Activated CD8-positive, alpha-beta T cell treated with anti-CD3 and anti-CD28 coated beads, Interleukin-2, amount 10 ng/mL, durations not matched to agents 7 days and 5 days (primary cell): ENCODE measurements around the gene GPATCH3. TPM values are rescaled to one million over a fixed set of nuclear protein-coding genes. Genes with fewer than 3 reads are reported as not detected.

Experiments used
- ATAC-seq: fragments of 150-1000 bp; cut with Tn5 transposase; one replicate; pipeline ENCODE4 v1.10.0; 2021; ENCODE audit warnings: moderate library complexity
- CTCF ChIA-PET: fragments of 350-600 bp; sonication (Branson Sonifier 250); formaldehyde crosslinking; loops from one replicate; lab custom pipeline; 2021; ENCODE audit warnings: antibody characterized with exemption; lab: Charles Lee
- POLR2A ChIA-PET: fragments of 350-600 bp; sonication (Branson Sonifier 250); formaldehyde crosslinking; loops from one replicate; lab custom pipeline; 2021; ENCODE audit warnings: antibody characterized with exemption; lab: Charles Lee
- DNase-seq: peaks from one replicate; pipeline ENCODE4 v3.0.0-alpha.2; 2020
- H3K27ac Mint-ChIP-seq: one replicate; pipeline ENCODE4 v1.8.0; 2021; ENCODE audit warnings: mild to moderate bottlenecking, mixed read lengths
- H3K27me3 Mint-ChIP-seq: one replicate; pipeline ENCODE4 v1.8.0; 2021; ENCODE audit warnings: low read depth, mixed read lengths
- H3K36me3 Mint-ChIP-seq: one replicate; pipeline ENCODE4 v1.8.0; 2021; ENCODE audit warnings: low read depth, mixed read lengths
- H3K4me1 Mint-ChIP-seq: one replicate; pipeline ENCODE4 v1.8.0; 2021; ENCODE audit warnings: low read depth, mixed read lengths
- H3K4me3 Mint-ChIP-seq: one replicate; pipeline ENCODE4 v1.8.0; 2021; ENCODE audit warnings: mild to moderate bottlenecking, mixed read lengths
- H3K9me3 Mint-ChIP-seq: one replicate; pipeline ENCODE4 v1.8.0; 2022; ENCODE audit warnings: mixed read lengths; ENCODE audit not compliant: insufficient read depth
- total RNA-seq, 2 experiments: library from RNA; stranded (reverse); gene quantifications; one replicate each; pipeline ENCODE4 v1.2.3, GENCODE V29; 2021

GPATCH3 gene
- total RNA-seq, 2 experiments from 2014 or later, result 14.9 to 16.4 TPM

DNA sequence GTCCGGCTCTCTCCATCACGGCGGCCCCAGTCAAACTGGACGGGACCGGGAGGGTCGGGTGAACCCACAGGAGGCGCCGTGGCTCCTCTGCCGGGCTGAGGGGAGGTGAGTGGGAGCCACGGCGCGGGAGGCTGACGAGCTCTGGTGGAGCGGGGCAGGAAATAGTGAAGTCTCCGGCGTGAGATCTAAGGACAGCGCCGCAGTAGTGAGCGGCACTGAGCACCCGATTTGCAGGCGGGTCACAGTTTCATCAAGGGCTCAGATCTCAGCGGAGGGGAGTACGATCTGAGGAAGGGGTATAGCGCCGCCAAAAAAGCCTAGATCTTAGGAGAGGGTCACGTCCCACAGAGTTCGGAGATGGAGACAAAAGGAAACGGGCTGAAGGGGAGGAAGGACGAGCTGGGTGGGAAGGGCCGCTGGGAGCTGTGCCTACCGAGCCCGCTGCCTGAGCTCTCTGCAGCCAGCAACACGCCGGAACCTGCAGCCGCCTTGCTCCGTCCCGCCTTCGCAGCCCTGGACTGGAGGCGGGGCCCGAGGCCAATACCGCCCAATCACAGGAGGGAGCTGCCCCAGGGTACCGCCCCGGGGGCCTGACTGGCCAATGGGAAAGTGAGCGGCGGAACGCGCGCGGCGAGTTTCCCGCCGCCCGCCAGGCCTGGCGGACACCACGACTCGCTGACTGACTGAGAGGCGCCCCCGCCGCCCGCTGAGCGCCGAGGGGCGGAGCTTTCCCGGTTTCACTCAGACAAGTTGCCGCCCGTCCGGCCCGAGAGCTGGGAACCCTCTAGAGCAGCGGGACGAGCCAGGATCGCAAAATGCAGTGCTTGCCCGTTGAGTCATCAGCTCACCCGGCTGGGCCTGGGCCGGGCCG lies 35.4 kb downstream of the GPATCH3 start:
- POLR2A ChIA-PET, result interaction anchor here (0.6 to 2.6 kb wide), 32 partner anchors 8 to 393 kb away, joined by 3 to 37 read pairs (median 6); partner anchors contain the start of genes GPATCH3, GPN2, HMGN2 and NUDC
- ATAC-seq, result peak; percentile 97
- Mint-ChIP-seq H3K4me3 (peak overlapping the region; percentile 94), H3K27me3 (no peaks in the 10 kb centered on the region), H3K27ac (peak overlapping the region; percentile 97), H3K4me1 (peaks cover 40% of the 10 kb centered on the region), H3K9me3 (no peaks in the 10 kb centered on the region), H3K36me3 (no peaks in the 10 kb centered on the region)
- CTCF ChIA-PET, result interaction anchor here (0.6 to 5.6 kb wide), 27 partner anchors 8 to 393 kb away, joined by 3 to 40 read pairs (median 4); partner anchors contain the start of genes GPATCH3, GPN2, HMGN2 and PIGV
- DNase-seq, result peak; percentile 96

DNA sequence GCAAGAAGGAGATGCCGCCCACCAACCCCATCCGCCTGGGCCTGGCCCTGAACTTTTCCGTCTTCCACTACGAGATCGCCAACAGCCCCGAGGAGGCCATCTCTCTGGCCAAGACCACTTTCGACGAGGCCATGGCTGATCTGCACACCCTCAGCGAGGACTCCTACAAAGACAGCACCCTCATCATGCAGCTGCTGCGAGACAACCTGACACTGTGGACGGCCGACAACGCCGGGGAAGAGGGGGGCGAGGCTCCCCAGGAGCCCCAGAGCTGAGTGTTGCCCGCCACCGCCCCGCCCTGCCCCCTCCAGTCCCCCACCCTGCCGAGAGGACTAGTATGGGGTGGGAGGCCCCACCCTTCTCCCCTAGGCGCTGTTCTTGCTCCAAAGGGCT lies 36.6 kb downstream of the GPATCH3 start:
- ATAC-seq (no peak), DNase-seq (no peak)
- Mint-ChIP-seq H3K4me3 (peak overlapping the region; percentile 94), H3K27ac (peak overlapping the region; percentile 97), H3K4me1 (peaks cover 40% of the 10 kb centered on the region), H3K27me3 (no peaks in the 10 kb centered on the region), H3K9me3 (no peaks in the 10 kb centered on the region), H3K36me3 (no peaks in the 10 kb centered on the region)
- CTCF ChIA-PET, result interaction anchor here (0.7 to 5.6 kb wide), 6 partner anchors 9 to 261 kb away, joined by 3 to 40 read pairs (median 12); partner anchors contain the start of gene GPN2
- POLR2A ChIA-PET, result interaction anchor here (0.7 to 2.6 kb wide), 4 partner anchors 26 to 363 kb away, joined by 3 to 29 read pairs (median 11); partner anchors contain the start of gene GPN2

DNA sequence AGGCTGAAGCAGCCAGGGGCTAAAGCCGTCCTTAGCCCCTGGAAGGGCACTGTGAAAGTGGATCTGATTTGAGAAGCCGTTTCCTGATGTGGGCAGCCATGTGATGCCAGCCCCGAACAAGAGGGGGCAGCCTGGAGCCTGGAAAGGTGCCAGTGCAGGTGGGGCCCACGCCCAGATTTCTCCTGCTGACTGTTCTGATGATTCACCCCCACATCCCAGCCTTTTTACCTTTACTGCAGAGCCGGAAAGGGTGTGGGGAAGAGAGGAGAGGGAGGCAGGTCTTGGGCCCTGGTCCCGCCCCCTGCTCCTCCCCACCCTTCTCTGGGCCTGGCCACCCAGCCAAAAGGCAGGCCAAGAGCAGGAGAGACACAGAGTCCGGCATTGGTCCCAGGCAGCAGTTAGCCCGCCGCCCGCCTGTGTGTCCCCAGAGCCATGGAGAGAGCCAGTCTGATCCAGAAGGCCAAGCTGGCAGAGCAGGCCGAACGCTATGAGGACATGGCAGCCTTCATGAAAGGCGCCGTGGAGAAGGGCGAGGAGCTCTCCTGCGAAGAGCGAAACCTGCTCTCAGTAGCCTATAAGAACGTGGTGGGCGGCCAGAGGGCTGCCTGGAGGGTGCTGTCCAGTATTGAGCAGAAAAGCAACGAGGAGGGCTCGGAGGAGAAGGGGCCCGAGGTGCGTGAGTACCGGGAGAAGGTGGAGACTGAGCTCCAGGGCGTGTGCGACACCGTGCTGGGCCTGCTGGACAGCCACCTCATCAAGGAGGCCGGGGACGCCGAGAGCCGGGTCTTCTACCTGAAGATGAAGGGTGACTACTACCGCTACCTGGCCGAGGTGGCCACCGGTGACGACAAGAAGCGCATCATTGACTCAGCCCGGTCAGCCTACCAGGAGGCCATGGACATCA lies 37.2 kb downstream of the GPATCH3 start, which contains the start of gene SFN:
Gene SFN, plus strand, starts transcription at position 369 of the 904 bp plus-strand sequence. Its CDS starts 64 bp downstream, at position 433.
- ATAC-seq, result no peak

DNA sequence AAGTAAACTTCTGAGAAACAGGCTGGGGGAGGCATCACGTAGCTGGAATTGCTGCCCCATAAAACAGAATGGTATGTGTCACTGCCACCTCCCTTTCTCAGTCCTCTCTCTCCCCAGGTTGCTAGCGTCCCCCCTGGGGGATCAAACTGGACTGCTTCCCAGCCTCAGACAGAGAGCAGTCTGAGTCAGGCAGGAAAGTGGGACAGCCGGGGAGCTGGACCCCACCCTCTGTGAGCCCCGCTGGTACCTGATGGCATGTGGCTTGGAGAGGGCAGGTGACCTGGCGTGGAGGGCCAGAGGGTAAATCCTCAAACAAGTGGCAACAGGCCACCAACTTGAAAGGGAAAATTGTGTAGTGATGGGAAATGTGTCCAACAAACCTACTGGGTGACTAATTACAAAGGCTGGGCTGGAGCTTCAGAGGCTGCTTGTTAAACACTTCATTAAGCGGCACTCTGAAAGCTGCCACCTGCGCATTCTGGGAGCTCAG lies 38.3 kb downstream of the GPATCH3 start:
- ATAC-seq (no peak), DNase-seq (no peak)
- Mint-ChIP-seq H3K4me1 (peaks cover 35% of the 10 kb centered on the region), H3K27me3 (no peaks in the 10 kb centered on the region), H3K9me3 (no peaks in the 10 kb centered on the region), H3K27ac (peak overlapping the region; percentile 61), H3K36me3 (peaks cover 2% of the 10 kb centered on the region), H3K4me3 (no peak overlapping the region)
- CTCF ChIA-PET, result interaction anchor here (0.6 to 5.6 kb wide), 3 partner anchors 26 to 260 kb away, joined by 3 to 40 read pairs (median 3); partner anchors contain the start of gene GPN2
- POLR2A ChIA-PET, result interaction anchor here (0.7 to 1.6 kb wide), 2 partner anchors 28 to 74 kb away, joined by 3 to 4 read pairs; partner anchors contain the start of genes GPN2 and PIGV

More for the DNA sequence above, 37.2 kb downstream of the GPATCH3 start, which contains the start of gene SFN:
- H3K36me3 Mint-ChIP-seq, result no peaks in the 10 kb centered on the region
- DNase-seq, result peak; percentile 62
- H3K27me3 Mint-ChIP-seq, result no peaks in the 10 kb centered on the region
- POLR2A ChIA-PET, result interaction anchor here (0.7 to 2.4 kb wide), 3 partner anchors 30 to 362 kb away, joined by 3 to 10 read pairs (median 3); partner anchors contain the start of gene PIGV
- no peaks in the 10 kb centered on the region for H3K9me3 Mint-ChIP-seq
- CTCF ChIA-PET, result interaction anchor here (0.7 to 5.6 kb wide), 4 partner anchors 9 to 30 kb away, joined by 3 to 40 read pairs (median 15); partner anchors contain the start of gene GPN2
- H3K27ac Mint-ChIP-seq, result peak within 1 kb of the TSS; percentile 97
- H3K4me1 Mint-ChIP-seq, result peaks cover 40% of the 10 kb centered on the region
- H3K4me3 Mint-ChIP-seq, result peak within 1 kb of the TSS; percentile 94

DNA sequence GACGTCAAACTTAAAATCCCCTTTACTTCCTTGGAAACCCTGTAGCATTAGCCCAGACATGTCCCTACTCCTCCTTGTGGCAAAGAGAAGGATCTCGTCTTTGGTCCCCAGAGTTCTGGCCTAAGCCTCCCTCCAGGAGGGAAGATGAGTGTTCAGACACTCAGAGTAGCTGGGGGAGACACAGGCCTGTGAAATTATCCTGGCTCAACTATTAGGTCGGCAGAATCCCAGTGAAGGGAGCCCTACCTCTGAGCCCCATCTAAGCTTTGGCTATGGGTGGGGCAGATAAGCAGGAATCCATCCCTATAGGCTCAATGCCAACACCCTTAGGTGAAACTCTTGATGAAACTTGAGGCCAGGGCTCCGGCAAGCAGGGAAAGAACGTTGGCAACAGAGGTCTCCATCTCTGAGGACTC lies 39.0 kb downstream of the GPATCH3 start:
- DNase-seq, result no peak
- H3K4me1 Mint-ChIP-seq, result peaks cover 35% of the 10 kb centered on the region
- H3K9me3 Mint-ChIP-seq, result no peaks in the 10 kb centered on the region
- no peak overlapping the region for H3K27ac Mint-ChIP-seq
- H3K36me3 Mint-ChIP-seq, result peaks cover 5% of the 10 kb centered on the region
- H3K27me3 Mint-ChIP-seq, result no peaks in the 10 kb centered on the region
- ChIA-PET POLR2A (interaction anchor here (1.6 kb wide), 1 partner anchor 29 kb away, joined by 4 read pairs; the partner anchor contains the start of gene GPN2), CTCF (interaction anchor here (5.6 kb wide), 1 partner anchor 27 kb away, joined by 40 read pairs; the partner anchor contains the start of gene GPN2)
- no peak for ATAC-seq
- H3K4me3 Mint-ChIP-seq, result no peak overlapping the region

DNA sequence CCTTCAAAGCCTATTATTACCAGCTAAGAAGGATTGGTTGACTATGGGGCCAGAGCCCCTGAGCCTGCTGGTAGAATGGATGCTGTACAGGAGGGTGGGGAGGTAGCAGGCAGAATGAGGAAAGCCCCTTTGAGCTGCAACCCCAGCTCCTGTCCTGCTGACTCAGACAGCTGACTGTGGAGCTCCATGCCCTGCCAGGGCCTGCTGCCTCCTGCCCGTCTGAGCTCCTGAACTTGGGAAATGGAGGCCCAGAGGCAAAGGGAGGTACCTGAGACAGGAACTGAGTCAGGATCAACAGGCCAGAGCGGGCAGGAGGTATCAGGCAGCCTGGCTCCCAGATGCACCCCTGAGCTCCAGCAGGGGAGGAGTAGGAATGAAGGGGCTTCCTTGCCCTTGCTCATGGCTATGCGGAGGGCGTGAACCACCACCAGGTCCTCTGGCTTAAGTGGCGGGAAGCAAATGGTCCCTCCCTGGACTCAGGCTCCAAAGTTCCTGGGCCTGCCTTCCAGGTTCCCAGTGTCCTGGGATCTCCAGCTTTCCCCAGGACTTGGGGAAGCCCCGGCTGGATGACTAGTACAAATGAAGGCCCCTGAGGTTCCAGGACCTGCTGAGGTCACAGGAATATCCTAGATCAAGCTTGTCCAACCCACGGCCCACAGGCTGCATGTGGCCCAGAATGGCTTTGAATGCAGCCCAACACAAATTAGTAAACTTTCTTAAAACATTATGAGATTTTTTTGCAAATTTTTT lies 41.2 kb downstream of the GPATCH3 start:
- Mint-ChIP-seq H3K36me3 (peaks cover 16% of the 10 kb centered on the region), H3K27ac (no peak overlapping the region), H3K4me3 (no peak overlapping the region), H3K4me1 (peaks cover 23% of the 10 kb centered on the region), H3K27me3 (no peaks in the 10 kb centered on the region), H3K9me3 (no peaks in the 10 kb centered on the region)
- ChIA-PET CTCF (interaction anchor here (0.9 to 1.6 kb wide), 6 partner anchors 29 to 274 kb away, joined by 3 to 4 read pairs (median 3); no protein-coding TSS in a partner anchor), POLR2A (interaction anchor here (0.9 to 1.3 kb wide), 2 partner anchors 13 to 26 kb away, joined by 3 to 4 read pairs; no protein-coding TSS in a partner anchor)
- ATAC-seq (no peak), DNase-seq (no peak)

DNA sequence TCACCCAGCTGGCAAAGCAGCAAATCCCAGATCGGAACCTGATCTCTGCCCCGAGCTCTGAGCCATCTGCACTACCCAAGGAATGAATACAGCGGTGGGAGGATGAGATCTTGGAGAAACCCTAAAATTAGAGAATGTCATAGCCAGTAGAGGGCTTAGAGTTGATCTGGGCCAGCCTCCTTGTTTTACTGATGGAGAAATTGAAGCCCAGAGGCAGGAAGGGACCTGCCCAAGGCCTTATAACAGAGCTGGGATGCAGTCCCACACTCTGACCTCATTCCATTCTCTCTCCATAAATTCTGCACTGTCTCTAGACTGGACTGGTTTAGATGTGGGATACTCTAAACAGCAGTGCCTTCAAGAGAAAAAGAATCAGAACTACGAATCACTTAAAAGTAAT lies 42.1 kb downstream of the GPATCH3 start:
- no peak overlapping the region for H3K27ac Mint-ChIP-seq
- no peak overlapping the region for H3K4me3 Mint-ChIP-seq
- ChIA-PET CTCF (interaction anchor here (0.9 to 1.9 kb wide), 4 partner anchors 29 to 69 kb away, joined by 3 to 7 read pairs (median 4); no protein-coding TSS in a partner anchor), POLR2A (interaction anchor here (0.9 to 1.3 kb wide), 2 partner anchors 14 to 25 kb away, joined by 3 to 4 read pairs; no protein-coding TSS in a partner anchor)
- DNase-seq (no peak), ATAC-seq (no peak)
- H3K9me3 Mint-ChIP-seq, result no peaks in the 10 kb centered on the region
- peaks cover 20% of the 10 kb centered on the region for H3K36me3 Mint-ChIP-seq
- peaks cover 15% of the 10 kb centered on the region for H3K4me1 Mint-ChIP-seq
- H3K27me3 Mint-ChIP-seq, result no peaks in the 10 kb centered on the region

DNA sequence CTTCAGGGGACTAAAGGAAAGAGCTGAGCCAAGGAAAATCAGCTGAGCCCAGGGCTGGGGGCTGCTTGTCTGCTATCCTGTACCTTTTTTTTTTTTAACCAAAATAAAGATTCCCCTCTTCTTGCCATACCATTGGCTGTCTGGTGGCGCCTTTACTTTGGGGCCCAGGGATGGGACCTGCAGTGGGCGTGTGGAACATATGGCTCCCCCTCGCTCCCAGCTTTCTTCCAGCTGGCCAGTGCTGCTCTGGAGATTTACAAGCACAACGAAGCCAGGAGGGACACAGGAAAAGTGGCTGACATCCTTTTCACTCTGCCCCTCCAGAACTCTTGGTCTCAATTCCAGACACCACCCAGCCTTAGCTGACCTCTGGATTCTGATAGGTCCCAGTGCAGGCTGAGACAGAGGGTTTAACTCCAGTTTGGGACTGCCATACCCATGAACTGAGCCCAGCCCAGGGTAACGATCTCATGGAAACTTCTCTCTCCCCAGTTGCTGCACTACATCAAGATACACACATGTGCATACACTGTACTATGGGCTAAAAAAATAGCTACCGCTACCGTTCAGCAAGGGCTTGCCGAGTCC lies 42.7 kb downstream of the GPATCH3 start:
- no peaks in the 10 kb centered on the region for H3K9me3 Mint-ChIP-seq
- POLR2A ChIA-PET, result interaction anchor here (0.8 kb wide), 1 partner anchor 25 kb away, joined by 3 read pairs; no protein-coding TSS in a partner anchor
- DNase-seq, result no peak
- CTCF ChIA-PET, result interaction anchor here (1.9 kb wide), 1 partner anchor 29 kb away, joined by 7 read pairs; no protein-coding TSS in a partner anchor
- H3K27me3 Mint-ChIP-seq, result no peaks in the 10 kb centered on the region
- no peak for ATAC-seq
- no peak overlapping the region for H3K4me3 Mint-ChIP-seq
- no peak overlapping the region for H3K27ac Mint-ChIP-seq
- H3K4me1 Mint-ChIP-seq, result peaks cover 15% of the 10 kb centered on the region
- H3K36me3 Mint-ChIP-seq, result peaks cover 26% of the 10 kb centered on the region

DNA sequence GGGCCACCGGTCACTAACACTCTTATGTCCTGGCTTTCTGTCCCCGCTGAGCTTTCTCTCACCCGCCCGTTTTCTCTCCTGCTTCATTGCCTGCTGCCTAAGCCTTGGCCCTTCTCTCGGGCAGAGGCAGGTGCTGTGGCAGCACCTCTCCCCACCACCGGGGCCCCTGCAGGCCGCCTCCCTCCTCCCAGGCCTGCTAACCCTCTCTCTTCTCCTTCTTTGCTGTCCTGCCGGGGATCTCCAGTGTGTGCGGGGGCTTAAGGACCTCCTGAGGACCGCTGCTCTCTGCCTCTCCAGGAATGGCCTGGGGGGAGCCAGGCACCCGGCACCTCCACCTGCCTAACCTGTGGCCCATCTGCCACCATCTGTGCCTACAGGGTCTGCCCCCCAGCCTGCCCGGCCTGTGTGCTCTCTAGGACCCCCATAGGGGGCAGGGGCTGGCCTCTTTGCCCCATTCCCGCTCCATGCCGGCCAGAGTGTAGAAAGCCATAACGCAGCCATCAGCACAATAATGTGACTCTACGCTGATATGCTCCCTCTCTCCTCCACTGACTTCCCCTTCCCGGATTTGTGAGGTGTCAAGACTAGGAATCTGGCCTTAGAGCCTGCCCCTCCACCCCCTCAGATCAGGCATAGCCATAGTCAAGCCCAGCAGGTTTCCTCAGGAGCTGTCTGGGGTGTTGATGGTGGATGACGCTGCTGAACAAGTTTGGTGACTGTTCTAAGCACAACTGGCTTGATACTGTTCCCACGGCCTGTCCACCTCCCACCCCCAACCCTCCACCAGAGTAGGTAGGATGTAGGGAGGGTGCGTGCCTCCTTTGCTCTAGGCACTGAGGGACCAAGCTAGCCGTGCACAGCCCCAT lies 43.4 kb downstream of the GPATCH3 start:
- POLR2A ChIA-PET, result interaction anchor here (0.8 to 2.3 kb wide), 2 partner anchors 8 to 25 kb away, joined by 3 to 20 read pairs; no protein-coding TSS in a partner anchor
- no peaks in the 10 kb centered on the region for H3K27me3 Mint-ChIP-seq
- DNase-seq (no peak), ATAC-seq (no peak)
- H3K4me1 Mint-ChIP-seq, result peaks cover 11% of the 10 kb centered on the region
- CTCF ChIA-PET, result interaction anchor here (1.0 to 1.9 kb wide), 3 partner anchors 8 to 30 kb away, joined by 3 to 7 read pairs (median 3); no protein-coding TSS in a partner anchor
- H3K27ac Mint-ChIP-seq, result no peak overlapping the region
- H3K36me3 Mint-ChIP-seq, result peaks cover 33% of the 10 kb centered on the region
- H3K9me3 Mint-ChIP-seq, result no peaks in the 10 kb centered on the region
- no peak overlapping the region for H3K4me3 Mint-ChIP-seq
